Activated naive CD8-positive, alpha-beta T cell treated with anti-CD3 and anti-CD28 coated beads, Interleukin-2, amount 10 ng/mL, durations not matched to agents 7 days and 5 days (primary cell): ENCODE data around the gene CROCC2. TPM values are rescaled to one million over a fixed set of nuclear protein-coding genes. Genes with fewer than 3 reads are reported as not detected.

Source experiments
- ATAC-seq: fragments of 150-1000 bp; cut with Tn5 transposase; one replicate; pipeline ENCODE4 v1.10.0; 2021; ENCODE audit warnings: low read depth, moderate library complexity
- POLR2A ChIA-PET: fragments of 350-600 bp; sonication (Branson Sonifier 250); formaldehyde crosslinking; loops from one replicate; lab custom pipeline; 2021; ENCODE audit warnings: antibody characterized with exemption; lab: Charles Lee
- DNase-seq: peaks from one replicate; pipeline ENCODE4 v3.0.0; 2021
- H3K27ac Mint-ChIP-seq: one replicate; pipeline ENCODE4 v1.8.0; 2022; ENCODE audit warnings: mild to moderate bottlenecking, mixed read lengths
- H3K27me3 Mint-ChIP-seq: one replicate; pipeline ENCODE4 v1.8.0; 2022; ENCODE audit warnings: mild to moderate bottlenecking, moderate library complexity, mixed read lengths
- H3K36me3 Mint-ChIP-seq: one replicate; pipeline ENCODE4 v1.8.0; 2021; ENCODE audit warnings: mild to moderate bottlenecking, mixed read lengths
- H3K4me1 Mint-ChIP-seq: one replicate; pipeline ENCODE4 v1.8.0; 2021; ENCODE audit warnings: mixed read lengths
- H3K4me3 Mint-ChIP-seq: one replicate; pipeline ENCODE4 v1.8.0; 2022; ENCODE audit warnings: mild to moderate bottlenecking, moderate library complexity, mixed read lengths
- H3K9me3 Mint-ChIP-seq: one replicate; pipeline ENCODE4 v1.8.0; 2021; ENCODE audit warnings: mixed read lengths
- total RNA-seq, 2 experiments: library from RNA; stranded (reverse); gene quantifications; one replicate each; pipeline ENCODE4 v1.2.3, GENCODE V29; 2021

CROCC2 gene
- total RNA-seq, 2 experiments from 2014 or later = not detected

DNA sequence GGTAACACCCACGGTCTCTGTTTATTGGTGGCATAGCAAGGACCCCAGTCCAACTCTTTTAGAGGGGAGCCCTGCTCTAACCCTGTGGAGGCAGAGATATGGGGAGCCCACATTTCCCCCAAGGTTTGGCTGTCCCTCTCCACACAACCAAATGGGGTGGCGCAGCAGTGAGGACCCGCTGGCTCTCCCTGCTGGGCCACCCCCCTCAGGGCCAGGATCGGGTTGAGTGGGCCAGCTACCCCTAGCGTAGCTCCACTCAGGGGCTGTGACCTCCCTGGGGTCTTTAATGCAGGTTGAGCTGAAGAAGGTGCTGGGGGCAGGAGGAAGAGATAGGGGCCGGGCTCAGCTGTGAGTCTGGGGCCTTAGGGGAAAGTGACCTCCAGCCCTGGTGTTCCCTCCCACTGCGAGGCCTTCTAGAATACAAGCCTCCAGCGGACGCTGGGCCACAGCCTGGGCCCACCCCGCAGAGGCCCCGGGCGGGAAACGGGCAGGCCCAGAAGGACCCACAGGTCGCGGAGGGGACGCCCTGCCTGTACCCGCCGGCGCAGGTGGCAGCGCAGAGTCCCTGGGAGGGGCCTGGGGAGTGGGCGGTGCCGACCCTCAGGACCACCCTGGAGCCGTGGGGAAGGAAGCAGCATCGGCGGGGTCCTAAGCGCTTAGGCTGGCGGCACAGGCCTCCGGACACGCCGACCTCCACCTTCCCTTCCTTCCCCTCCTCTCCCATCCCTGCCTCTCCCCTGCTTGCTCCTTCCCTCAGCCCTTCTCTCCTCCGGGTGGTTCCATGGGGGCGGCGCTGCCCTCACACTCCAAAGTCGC lies 9.6 kb downstream of the CROCC2 start:
- POLR2A ChIA-PET = no interaction called here
- H3K4me3 Mint-ChIP-seq = no peak overlapping the region
- no peaks in the 10 kb centered on the region for H3K4me1 Mint-ChIP-seq
- peak; percentile 29 for DNase-seq
- H3K27me3 Mint-ChIP-seq = peaks cover 15% of the 10 kb centered on the region
- ATAC-seq = no peak
- no peaks in the 10 kb centered on the region for H3K36me3 Mint-ChIP-seq
- H3K9me3 Mint-ChIP-seq = no peaks in the 10 kb centered on the region
- H3K27ac Mint-ChIP-seq = no peak overlapping the region

DNA sequence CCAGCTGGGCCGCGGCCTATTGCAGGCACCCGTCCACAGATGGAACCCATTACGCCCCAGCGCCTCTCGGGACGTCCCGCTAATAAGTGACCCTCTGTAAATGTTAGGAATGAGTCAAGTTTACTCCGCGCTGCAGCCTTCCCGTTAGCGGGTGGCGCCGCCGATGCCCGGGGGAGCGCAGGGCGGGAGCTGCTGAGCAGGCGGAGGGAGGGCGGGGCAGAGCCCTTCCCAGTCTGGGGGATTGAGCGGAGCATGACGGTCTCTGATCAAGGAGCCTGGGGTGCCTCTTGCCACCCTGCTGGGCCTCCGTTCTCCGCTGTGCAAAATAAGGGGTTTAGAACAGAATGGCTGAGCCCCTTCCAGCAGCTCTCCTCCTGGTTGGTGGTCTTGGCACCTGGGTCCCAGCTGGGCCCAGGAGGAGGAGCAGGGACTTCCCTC lies 10.5 kb downstream of the CROCC2 start:
- POLR2A ChIA-PET = no interaction called here
- Mint-ChIP-seq H3K27me3 (peaks cover 11% of the 10 kb centered on the region), H3K36me3 (no peaks in the 10 kb centered on the region), H3K27ac (no peak overlapping the region), H3K9me3 (no peaks in the 10 kb centered on the region), H3K4me1 (no peaks in the 10 kb centered on the region), H3K4me3 (no peak overlapping the region)
- DNase-seq (no peak), ATAC-seq (no peak)

DNA sequence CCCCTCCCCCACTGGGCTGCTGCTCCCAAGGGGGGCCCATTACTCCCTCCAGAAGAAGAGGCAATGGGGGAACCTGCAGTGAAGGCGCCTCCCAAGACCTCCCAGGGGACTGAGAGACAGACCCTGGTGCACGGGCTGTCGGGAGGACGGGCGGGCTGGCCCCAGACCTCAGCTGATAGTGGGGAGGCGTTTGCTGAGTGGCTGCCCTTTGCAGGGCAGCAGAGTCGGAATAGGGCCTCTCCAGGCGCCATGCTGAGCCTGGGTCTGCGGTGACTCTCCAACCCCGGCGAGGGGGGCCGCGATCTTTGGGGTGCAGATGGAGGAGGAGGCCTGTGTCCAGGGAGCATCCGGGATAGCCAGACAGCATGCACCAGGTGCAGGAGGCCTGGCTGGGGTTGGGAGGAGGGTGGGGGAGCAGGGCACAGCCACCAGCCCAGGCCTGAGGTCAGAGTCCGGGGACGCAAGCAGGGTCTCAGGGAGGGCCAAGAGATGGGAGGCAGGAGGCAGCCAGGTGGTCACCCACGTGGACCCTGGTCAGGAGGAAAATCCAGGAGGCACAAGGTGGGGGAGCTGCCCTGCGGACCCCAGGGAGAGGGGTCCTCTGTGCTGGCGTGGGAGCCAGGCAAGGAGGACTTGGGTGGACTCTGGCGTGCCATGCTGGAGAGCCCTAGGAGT lies 11.0 kb downstream of the CROCC2 start:
- DNase-seq (peak; percentile 29), ATAC-seq (no peak)
- Mint-ChIP-seq H3K27me3 (peaks cover 11% of the 10 kb centered on the region), H3K4me1 (no peaks in the 10 kb centered on the region), H3K36me3 (no peaks in the 10 kb centered on the region), H3K27ac (no peak overlapping the region), H3K4me3 (no peak overlapping the region), H3K9me3 (no peaks in the 10 kb centered on the region)
- POLR2A ChIA-PET = no interaction called here

DNA sequence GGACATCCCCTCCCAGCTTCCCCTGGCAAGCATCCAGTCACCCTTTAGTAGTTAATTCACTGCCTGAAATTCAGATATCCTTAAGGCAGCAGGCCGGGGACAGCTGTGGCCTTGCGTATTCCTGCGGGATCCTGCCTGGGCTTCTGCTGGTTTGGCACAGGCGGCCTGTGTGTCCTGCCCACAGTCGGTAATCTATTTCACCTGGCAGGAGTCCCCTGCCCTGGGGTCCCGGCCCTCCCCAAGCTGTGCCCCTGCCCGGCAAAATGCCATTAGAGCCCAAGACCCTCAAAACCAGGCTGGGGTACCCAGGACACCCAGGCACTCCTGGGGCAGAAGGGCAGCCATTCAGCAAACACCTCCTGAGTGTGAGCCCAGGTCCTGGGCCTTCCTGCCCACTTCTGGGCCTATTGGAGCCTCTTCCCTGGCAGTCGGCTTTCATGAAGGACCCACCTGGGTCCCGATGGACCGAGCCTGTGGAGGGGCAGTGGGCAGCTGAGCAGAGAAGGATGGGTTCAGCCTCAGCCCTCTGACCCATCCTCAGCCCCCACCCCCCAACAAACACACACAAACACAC lies 11.6 kb downstream of the CROCC2 start:
- POLR2A ChIA-PET = no interaction called here
- peaks cover 11% of the 10 kb centered on the region for H3K27me3 Mint-ChIP-seq
- no peaks in the 10 kb centered on the region for H3K36me3 Mint-ChIP-seq
- H3K4me1 Mint-ChIP-seq = no peaks in the 10 kb centered on the region
- DNase-seq (peak; percentile 27), ATAC-seq (no peak)
- no peak overlapping the region for H3K4me3 Mint-ChIP-seq
- H3K27ac Mint-ChIP-seq = no peak overlapping the region
- no peaks in the 10 kb centered on the region for H3K9me3 Mint-ChIP-seq

DNA sequence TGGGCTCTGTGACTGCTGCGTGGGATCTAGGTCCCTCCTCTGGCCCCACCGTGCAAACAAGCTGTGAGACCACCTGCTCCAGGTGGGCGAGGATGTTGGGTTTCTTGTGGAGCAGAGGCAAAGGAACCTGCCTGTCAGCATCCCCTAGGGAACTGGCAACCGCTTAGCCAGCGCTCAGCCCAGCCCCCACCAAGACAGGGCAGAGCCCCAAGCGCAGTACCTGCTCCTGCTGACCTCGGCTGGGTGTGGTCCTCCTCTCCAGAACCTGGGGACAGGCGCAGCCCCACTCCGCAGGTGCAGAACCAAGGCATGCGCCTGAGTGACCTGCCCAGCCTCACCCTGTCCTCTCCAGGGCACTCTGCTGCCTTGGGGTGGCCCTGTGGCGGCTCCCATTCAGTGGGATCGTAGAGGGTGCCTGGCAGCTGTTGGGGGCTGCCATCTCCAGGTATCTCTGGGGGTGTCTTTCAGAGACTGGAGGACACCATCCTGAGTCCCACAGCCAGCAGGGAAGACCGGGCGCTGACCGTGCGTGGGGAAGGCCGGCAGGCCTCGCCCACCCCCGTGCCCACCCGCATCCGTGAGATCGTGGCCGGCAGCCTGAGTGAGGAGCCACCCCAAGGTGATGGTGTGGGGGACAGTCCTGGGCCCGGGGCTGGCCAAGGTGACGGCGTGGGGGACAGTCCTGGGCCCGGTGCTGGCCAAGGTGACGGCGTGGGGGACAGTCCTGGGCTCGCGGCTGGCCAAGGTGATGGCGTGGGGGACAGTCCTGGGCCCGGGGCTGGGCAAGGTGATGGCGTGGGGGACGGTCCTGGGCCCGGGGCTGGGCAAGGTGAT lies 12.3 kb downstream of the CROCC2 start:
- POLR2A ChIA-PET = no interaction called here
- Mint-ChIP-seq H3K4me3 (no peak overlapping the region), H3K27ac (no peak overlapping the region), H3K4me1 (no peaks in the 10 kb centered on the region), H3K27me3 (peaks cover 11% of the 10 kb centered on the region), H3K9me3 (no peaks in the 10 kb centered on the region), H3K36me3 (no peaks in the 10 kb centered on the region)
- DNase-seq (peak; percentile 29), ATAC-seq (no peak)

DNA sequence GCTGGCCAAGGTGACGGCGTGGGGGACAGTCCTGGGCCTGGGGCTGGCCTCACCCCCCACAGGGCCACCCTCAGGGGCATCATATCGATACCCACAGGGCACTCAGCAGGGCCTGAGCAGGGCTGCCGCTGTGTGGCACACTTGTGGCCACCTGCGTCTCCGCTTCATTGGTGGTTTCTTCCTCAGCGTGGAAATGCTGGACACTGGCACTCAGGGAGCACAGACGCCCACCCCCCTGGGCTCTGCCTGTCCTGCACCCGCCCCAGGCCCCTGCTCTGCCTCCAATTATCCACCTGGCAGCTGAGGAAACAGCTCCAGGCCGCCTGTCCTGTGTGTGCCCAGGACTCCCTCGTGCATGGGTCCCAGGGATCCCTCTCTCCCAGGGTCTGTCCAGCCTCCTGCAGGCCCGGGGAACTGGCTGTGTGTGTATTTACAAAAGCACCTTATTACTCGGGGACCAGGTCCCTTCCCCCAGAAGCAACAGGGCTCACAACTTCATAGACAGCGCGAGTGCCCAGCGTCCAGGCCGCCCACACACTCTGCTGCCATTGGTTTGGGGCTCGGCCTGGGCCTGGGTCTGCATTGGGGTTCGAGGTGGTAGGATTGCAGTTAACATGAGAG lies 13.1 kb downstream of the CROCC2 start:
- POLR2A ChIA-PET = no interaction called here
- Mint-ChIP-seq H3K36me3 (no peaks in the 10 kb centered on the region), H3K4me1 (no peaks in the 10 kb centered on the region), H3K27me3 (peaks cover 11% of the 10 kb centered on the region), H3K27ac (no peak overlapping the region), H3K9me3 (no peaks in the 10 kb centered on the region), H3K4me3 (no peak overlapping the region)
- ATAC-seq (no peak), DNase-seq (peak; percentile 27)

DNA sequence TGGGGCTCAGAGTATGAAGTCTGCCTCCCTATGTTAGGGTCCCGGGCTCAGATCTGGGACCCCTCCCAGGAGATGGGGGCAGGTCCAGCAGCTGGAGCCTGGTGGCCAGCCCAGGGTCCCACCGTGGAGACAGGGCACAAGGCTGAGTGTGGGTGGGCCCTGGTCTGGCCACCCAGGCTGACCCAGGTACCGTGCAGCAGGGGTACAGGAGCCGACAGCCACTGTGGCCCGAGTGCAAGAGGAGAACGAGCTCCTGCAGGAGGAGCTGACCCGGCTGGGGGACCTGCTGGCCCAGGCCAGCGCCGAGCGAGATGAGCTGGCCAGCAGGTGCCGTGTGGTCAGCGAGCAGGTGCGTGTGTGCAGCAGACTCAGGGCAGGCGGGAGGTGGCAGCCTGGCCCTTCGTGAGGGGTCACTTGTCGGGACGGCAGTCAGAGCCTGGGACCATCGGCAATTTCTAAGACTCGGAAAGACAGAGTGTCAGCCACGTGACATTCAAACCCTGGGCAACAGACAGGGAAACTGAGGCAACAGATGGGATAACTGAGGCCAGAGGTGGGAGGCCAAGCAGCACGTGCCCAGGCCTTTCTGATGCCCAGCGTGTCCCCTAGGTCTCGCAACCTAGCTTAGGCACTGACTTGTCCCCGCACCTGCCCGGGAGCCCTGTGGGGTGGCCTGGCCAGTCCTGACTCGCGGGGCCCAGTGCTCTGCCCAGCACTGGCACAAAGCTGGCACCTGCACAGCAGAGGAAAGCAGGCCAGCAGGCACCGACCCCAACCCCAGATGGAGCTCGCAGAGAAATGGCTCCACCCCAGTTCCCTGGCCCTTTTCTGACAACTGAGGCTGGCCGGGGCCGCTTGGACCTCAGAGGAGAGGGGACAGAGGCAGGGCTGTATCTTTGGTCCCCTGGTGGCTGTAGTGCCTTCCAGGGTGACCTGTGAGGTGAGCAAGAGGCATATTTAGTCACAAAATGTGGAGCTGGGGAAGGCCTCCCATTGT lies 13.9 kb downstream of the CROCC2 start:
- Mint-ChIP-seq H3K27me3 (peaks cover 11% of the 10 kb centered on the region), H3K4me1 (no peaks in the 10 kb centered on the region), H3K27ac (no peak overlapping the region), H3K9me3 (no peaks in the 10 kb centered on the region), H3K36me3 (no peaks in the 10 kb centered on the region), H3K4me3 (no peak overlapping the region)
- DNase-seq (peak; percentile 26), ATAC-seq (no peak)
- POLR2A ChIA-PET = no interaction called here

DNA sequence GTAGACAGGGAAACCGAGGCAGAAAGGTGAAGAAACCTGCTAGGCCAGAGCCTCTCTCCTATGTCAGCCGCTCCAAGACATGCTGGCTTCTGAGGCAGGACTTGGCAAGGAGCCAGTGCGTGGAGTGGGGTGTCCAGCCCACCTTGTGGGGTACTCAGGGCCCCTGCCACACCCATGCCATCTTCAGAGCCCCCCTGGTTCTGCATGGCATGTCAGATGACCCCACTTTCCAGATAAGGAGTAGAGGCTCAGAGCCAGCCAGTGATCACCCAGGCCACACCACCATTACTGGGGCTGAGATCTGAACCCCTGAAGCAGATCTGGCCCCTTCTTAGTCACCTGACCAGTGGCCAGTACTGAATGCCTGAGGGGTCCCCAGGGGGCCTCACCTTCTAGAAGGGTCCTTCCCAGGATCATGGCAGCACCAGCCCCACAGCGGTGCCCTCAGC lies 14.7 kb downstream of the CROCC2 start:
- POLR2A ChIA-PET = no interaction called here
- H3K9me3 Mint-ChIP-seq = no peaks in the 10 kb centered on the region
- DNase-seq (peak; percentile 27), ATAC-seq (no peak)
- no peak overlapping the region for H3K27ac Mint-ChIP-seq
- H3K4me1 Mint-ChIP-seq = no peaks in the 10 kb centered on the region
- H3K27me3 Mint-ChIP-seq = peaks cover 6% of the 10 kb centered on the region
- H3K36me3 Mint-ChIP-seq = no peaks in the 10 kb centered on the region
- H3K4me3 Mint-ChIP-seq = no peak overlapping the region

DNA sequence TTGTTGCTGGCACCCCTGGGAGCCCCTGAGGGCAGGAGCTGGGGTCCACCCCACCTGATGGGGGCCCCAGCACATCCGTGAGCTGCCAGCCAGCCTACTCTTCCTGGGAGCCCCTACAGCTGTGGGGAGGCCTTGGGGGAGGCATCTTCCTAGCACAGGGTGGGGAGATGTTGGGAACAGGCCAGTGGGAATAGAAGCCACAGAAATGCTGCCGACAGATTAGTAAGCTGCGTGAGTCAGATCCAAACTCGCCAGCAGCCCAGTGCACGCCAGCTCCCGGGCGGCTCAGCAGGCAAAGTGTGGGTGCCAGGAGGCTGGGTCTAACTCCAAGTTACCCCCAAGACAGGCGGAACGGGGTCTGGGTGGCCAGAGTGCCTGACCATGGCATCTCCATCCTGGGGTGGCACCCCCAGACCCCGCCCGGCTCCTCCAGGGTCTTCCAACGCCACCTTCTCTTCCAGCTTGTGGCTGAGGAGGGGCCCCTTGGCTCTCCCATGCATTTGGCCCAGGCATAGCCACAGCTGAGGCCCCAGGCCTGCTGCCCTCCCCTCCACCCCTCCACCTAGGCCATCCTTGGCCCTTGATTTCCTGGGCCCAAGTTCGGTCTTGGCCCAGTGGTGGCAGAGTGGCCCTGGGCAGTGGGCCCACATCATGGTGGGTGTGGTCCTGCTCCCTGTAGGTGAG lies 15.3 kb downstream of the CROCC2 start:
- POLR2A ChIA-PET = no interaction called here
- Mint-ChIP-seq H3K4me3 (no peak overlapping the region), H3K9me3 (no peaks in the 10 kb centered on the region), H3K4me1 (no peaks in the 10 kb centered on the region), H3K27ac (no peak overlapping the region), H3K27me3 (peaks cover 5% of the 10 kb centered on the region), H3K36me3 (no peaks in the 10 kb centered on the region)
- DNase-seq = peak; percentile 27
- ATAC-seq = no peak

DNA sequence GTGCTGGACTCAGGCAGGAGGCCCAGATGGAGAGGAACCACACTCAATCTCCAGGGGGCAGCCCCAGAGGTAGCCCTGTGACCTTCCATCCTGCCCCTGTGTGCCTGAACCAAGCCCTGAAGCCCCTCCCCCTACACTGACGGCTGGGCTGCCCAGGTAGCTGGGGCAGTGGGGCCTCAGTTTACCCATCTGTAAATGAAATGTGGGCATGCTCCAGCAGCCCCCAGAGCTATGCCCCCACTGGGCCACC lies 15.8 kb downstream of the CROCC2 start:
- Mint-ChIP-seq H3K4me1 (no peaks in the 10 kb centered on the region), H3K27ac (no peak overlapping the region), H3K4me3 (no peak overlapping the region), H3K36me3 (no peaks in the 10 kb centered on the region), H3K9me3 (no peaks in the 10 kb centered on the region), H3K27me3 (peaks cover 1% of the 10 kb centered on the region)
- POLR2A ChIA-PET = no interaction called here
- no peak for DNase-seq
- ATAC-seq = no peak

DNA sequence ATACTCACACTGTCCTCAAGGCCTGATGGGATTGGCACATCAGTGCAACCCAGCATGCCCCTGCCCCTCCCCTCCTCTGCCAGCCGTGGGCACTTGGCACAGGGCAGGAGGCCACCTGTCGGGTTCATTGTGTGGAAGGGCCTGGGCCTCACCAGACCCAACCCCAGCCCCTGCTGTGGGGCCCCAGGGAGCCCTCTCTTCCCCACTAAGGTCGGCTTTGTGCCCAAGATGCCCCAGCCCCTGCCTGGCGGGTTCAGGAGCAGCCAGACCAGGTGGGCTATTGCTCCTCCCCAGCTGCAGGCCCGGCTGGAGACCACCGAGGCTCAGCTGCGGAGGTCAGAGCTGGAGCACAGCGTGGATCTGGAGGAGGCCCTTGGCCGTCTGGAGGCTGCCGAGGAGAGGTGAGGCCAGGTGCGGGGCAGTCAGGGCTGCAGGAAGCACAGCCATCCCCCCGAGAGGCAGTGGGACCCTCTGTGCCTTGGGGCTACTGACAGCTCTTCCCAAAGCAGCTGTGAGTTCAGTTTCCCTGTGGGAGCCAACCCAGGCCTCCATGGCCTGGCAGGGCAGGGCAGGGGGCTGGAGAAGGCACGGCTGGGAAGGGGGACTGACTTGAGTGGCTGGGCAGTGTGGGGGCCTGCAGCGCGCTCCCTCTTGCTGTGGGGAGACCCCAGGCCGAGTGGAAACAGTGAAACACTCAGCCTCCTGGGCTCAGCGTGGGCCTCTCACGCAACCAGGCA lies 16.3 kb downstream of the CROCC2 start:
- no peaks in the 10 kb centered on the region for H3K27me3 Mint-ChIP-seq
- no peak for ATAC-seq
- POLR2A ChIA-PET = no interaction called here
- H3K4me3 Mint-ChIP-seq = no peak overlapping the region
- no peaks in the 10 kb centered on the region for H3K4me1 Mint-ChIP-seq
- H3K9me3 Mint-ChIP-seq = no peaks in the 10 kb centered on the region
- H3K27ac Mint-ChIP-seq = no peak overlapping the region
- peak; percentile 30 for DNase-seq
- H3K36me3 Mint-ChIP-seq = no peaks in the 10 kb centered on the region
